ENCODE data around the gene SFMBT2.

Gene SFMBT2

GRCh38 chr10:7293378-7293920 lies 117.4 kb downstream of the SFMBT2 start:
- DNase-seq: no peak

GRCh38 chr10:7291487-7292270 lies 119.2 kb downstream of the SFMBT2 start:
- DNase-seq: no peak

- DNase-seq: no peak
Observed at GRCh38 chr10:7288060-7288690, 122.7 kb downstream of the SFMBT2 start.

- no peak for DNase-seq
Observed at GRCh38 chr10:7287377-7287776, 123.5 kb downstream of the SFMBT2 start.

GRCh38 chr10:7285522-7286322 lies 125.1 kb downstream of the SFMBT2 start:
- DNase-seq: no peak

- DNase-seq: no peak
Observed at GRCh38 chr10:7283246-7283645, 127.6 kb downstream of the SFMBT2 start.

GRCh38 chr10:7282457-7282856 lies 128.4 kb downstream of the SFMBT2 start:
- DNase-seq: no peak

- DNase-seq: no peak
Observed at GRCh38 chr10:7281429-7281828, 129.4 kb downstream of the SFMBT2 start.

- DNase-seq: no peak
Observed at GRCh38 chr10:7279303-7279702, 131.5 kb downstream of the SFMBT2 start.

GRCh38 chr10:7277867-7278266 lies 133.0 kb downstream of the SFMBT2 start:
- no peak for DNase-seq

GRCh38 chr10:7277432-7277831 lies 133.4 kb downstream of the SFMBT2 start:
- no peak for DNase-seq

- DNase-seq: no peak
Observed at GRCh38 chr10:7275761-7276440, 134.9 kb downstream of the SFMBT2 start.

GRCh38 chr10:7274293-7274692 lies 136.5 kb downstream of the SFMBT2 start:
- no peak for DNase-seq

GRCh38 chr10:7272008-7272407 lies 138.8 kb downstream of the SFMBT2 start:
- no peak for DNase-seq

GRCh38 chr10:7269988-7270387 lies 140.8 kb downstream of the SFMBT2 start:
- no peak for DNase-seq

- DNase-seq: no peak
Observed at GRCh38 chr10:7267142-7267541, 143.7 kb downstream of the SFMBT2 start.

- DNase-seq: no peak
Observed at GRCh38 chr10:7265396-7266123, 145.3 kb downstream of the SFMBT2 start.

GRCh38 chr10:7264313-7264756 lies 146.5 kb downstream of the SFMBT2 start:
- no peak for DNase-seq

GRCh38 chr10:7263616-7264015 lies 147.2 kb downstream of the SFMBT2 start:
- no peak for DNase-seq

- no peak for DNase-seq
Observed at GRCh38 chr10:7261351-7261750, 149.5 kb downstream of the SFMBT2 start.

- no peak for DNase-seq
Observed at GRCh38 chr10:7260912-7261311, 149.9 kb downstream of the SFMBT2 start.

GRCh38 chr10:7260412-7260900 lies 150.4 kb downstream of the SFMBT2 start:
- peak; percentile 90 for DNase-seq

Measured in hematopoietic multipotent progenitor cell treated with erythropoietin and hydrocortisone succinate and interleukin-3 and kit ligand, for 4 days (in vitro differentiated cells).